DOHH2 (cell line): Measurements from ENCODE around the gene DIP2C.

ENCODE experiments used
- H3F3A ChIP-seq: fragments of 200-600 bp; sonication (generic), shearing (Covaris generic); 2 replicates; pipeline ENCODE4 v1.6.0; 2016; ENCODE audit warnings: antibody characterized with exemption, mild to moderate bottlenecking; ENCODE audit not compliant: control insufficient read depth, insufficient read depth
- H3K27ac ChIP-seq: fragments of 200-600 bp; sonication (generic); 2 replicates; pipeline ENCODE4 v1.5.1; 2014; ENCODE audit warnings: low read depth, mild to moderate bottlenecking, low read length, moderate library complexity
- H3K27me3 ChIP-seq: fragments of 200-600 bp; sonication (generic); 2 replicates; pipeline ENCODE4 v1.6.1; 2014; ENCODE audit warnings: mild to moderate bottlenecking, low read length, mixed read lengths; ENCODE audit not compliant: control insufficient read depth
- H3K36me3 ChIP-seq: fragments of 200-600 bp; sonication (generic); 2 replicates; pipeline ENCODE4 v1.6.1; 2014; ENCODE audit warnings: mild to moderate bottlenecking, low read length, moderate library complexity, mixed read lengths; ENCODE audit not compliant: control insufficient read depth
- H3K4me1 ChIP-seq: fragments of 200-600 bp; sonication (generic); 2 replicates; pipeline ENCODE4 v1.6.1; 2014; ENCODE audit warnings: mild to moderate bottlenecking, low read length, mixed read lengths; ENCODE audit not compliant: control insufficient read depth
- H3K4me2 ChIP-seq: fragments of 200-600 bp; sonication (generic); 2 replicates; pipeline ENCODE4 v1.6.0; 2014; ENCODE audit warnings: mild to moderate bottlenecking, low read length, moderate library complexity
- H3K4me3 ChIP-seq: fragments of 200-600 bp; sonication (generic); 2 replicates; pipeline ENCODE4 v1.5.1; 2014; ENCODE audit warnings: mild to moderate bottlenecking, low read length, mixed read lengths
- H3K79me2 ChIP-seq: fragments of 200-600 bp; sonication (generic); 2 replicates; pipeline ENCODE4 v1.6.1; 2014; ENCODE audit warnings: mild to moderate bottlenecking, low read length, mixed read lengths; ENCODE audit not compliant: control insufficient read depth
- H3K9me2 ChIP-seq: fragments of 200-600 bp; sonication (generic); replicated peaks from 2 replicates; pipeline ENCODE4 v1.6.1; 2014; ENCODE audit warnings: mild to moderate bottlenecking, low read length, mixed read lengths; ENCODE audit not compliant: control insufficient read depth
- H3K9me3 ChIP-seq: fragments of 200-600 bp; sonication (generic); 2 replicates; pipeline ENCODE4 v1.6.1; 2014; ENCODE audit warnings: antibody characterized with exemption, low read length, mixed read lengths; ENCODE audit not compliant: control insufficient read depth, insufficient read depth
- H4K20me1 ChIP-seq: fragments of 200-600 bp; sonication (generic); 2 replicates; pipeline ENCODE4 v1.6.0; 2014; ENCODE audit warnings: low read depth, mild to moderate bottlenecking, antibody characterized with exemption, low read length, moderate library complexity; ENCODE audit not compliant: control insufficient read depth, insufficient read depth
- CTCF ChIP-seq: fragments of 200-600 bp; sonication (generic); IDR thresholded peaks from one replicate; pipeline ENCODE4 v1.5.1; 2014; ENCODE audit warnings: antibody characterized with exemption, mild to moderate bottlenecking, low read depth, low read length; ENCODE audit not compliant: poor library complexity, severe bottlenecking
- EZH2phosphoT487 ChIP-seq: fragments of 200-600 bp; sonication (generic); IDR thresholded peaks from 2 replicates; pipeline ENCODE4 v1.6.1; 2017; ENCODE audit warnings: borderline replicate concordance, mild to moderate bottlenecking, antibody characterized with exemption, low read length, moderate library complexity, mixed read lengths

Gene DIP2C

DNA sequence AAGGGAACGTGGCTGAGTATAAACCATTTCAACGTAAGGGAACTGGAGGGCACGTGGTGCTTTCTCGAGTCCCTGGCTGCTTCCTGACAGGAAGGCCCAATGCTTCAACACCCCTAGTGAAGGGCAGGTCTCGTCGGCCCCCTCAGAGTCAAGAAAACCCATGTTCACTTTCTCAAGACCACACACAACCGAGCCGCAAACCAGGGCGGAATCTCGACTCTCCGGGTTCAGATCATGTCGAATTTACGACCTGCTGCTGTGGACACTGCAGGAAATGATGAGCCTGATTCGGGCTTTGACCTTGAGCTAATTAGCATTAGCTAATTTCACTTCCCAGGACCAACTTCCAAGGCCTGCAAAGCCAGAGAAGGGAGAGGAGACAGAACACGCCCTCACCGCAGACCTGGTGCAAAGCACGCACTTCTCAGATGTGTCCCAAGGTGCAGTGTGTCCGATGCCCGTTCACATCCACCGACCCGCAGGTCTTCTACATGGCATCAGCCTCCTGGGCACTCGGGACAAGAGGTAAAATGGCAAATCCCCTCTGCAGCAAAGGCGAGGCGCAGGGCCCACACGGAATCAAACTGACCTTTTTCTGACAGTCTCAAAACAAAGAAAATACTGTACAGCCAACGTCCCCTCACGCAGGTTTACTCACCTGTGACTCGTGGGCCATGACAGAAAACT is 94.7 kb downstream of the DIP2C start:
- Histone ChIP-seq H3K36me3 (no peaks in the 10 kb centered on the region), H3K79me2 (no peaks in the 10 kb centered on the region), H3K4me1 (peaks cover 4% of the 10 kb centered on the region; the same call in 1 of the 2 replicates), H3K9me3 (no peaks in the 10 kb centered on the region), H3F3A (no peaks in the 10 kb centered on the region), H3K4me3 (no peak overlapping the region), H3K27me3 (no peaks in the 10 kb centered on the region; the same call in 1 of the 2 replicates), H3K9me2 (no peaks in the 10 kb centered on the region), H3K4me2 (no peak overlapping the region), H3K27ac (no peak overlapping the region), H4K20me1 (no peaks in the 10 kb centered on the region)
- TF ChIP-seq EZH2phosphoT487 (no peak), CTCF (no peak)

DNA sequence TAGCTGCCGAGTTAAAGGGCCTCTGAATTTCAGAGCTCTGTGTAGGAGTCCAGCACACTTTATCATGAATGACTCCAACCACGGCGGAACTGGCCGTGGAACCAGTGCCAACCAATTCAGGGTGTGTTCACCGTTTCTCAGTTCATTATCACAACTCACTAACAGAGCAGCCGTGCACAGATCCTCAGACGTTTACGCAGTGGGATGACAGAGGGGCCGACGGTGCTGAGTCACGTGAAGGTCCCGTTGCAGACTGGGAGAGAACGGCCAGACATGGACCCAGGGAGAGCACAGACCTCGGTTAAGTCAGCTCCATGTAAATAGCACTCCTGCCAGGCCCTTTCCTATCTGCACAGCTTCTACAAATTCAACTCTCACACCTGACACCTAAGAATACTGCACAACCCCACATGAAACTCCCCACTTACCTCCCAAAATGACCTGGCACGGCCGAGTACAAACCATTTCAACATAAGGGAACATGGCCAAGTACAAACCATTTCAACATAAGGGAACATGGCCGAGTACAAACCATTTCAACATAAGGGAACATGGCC is 95.5 kb downstream of the DIP2C start:
- no peak for TF ChIP-seq EZH2phosphoT487
- no peak for TF ChIP-seq CTCF
- no peaks in the 10 kb centered on the region for H3K36me3 ChIP-seq
- no peaks in the 10 kb centered on the region for H4K20me1 ChIP-seq
- peaks cover 4% of the 10 kb centered on the region; the same call in 1 of the 2 replicates for H3K4me1 ChIP-seq
- no peaks in the 10 kb centered on the region; the same call in 1 of the 2 replicates for H3K27me3 ChIP-seq
- no peaks in the 10 kb centered on the region for H3F3A ChIP-seq
- H3K79me2 ChIP-seq: no peaks in the 10 kb centered on the region
- no peaks in the 10 kb centered on the region for H3K9me2 ChIP-seq
- no peaks in the 10 kb centered on the region for H3K9me3 ChIP-seq
- H3K4me2 ChIP-seq: no peak overlapping the region
- H3K4me3 ChIP-seq: no peak overlapping the region
- H3K27ac ChIP-seq: no peak overlapping the region

- Histone ChIP-seq H3F3A (no peaks in the 10 kb centered on the region), H3K4me3 (no peak overlapping the region), H4K20me1 (no peaks in the 10 kb centered on the region), H3K4me1 (peaks cover 2% of the 10 kb centered on the region; the same call in 1 of the 2 replicates), H3K4me2 (no peak overlapping the region), H3K27me3 (no peaks in the 10 kb centered on the region; the same call in 1 of the 2 replicates), H3K9me2 (no peaks in the 10 kb centered on the region), H3K9me3 (no peaks in the 10 kb centered on the region), H3K27ac (no peak overlapping the region), H3K79me2 (no peaks in the 10 kb centered on the region), H3K36me3 (no peaks in the 10 kb centered on the region)
- TF ChIP-seq EZH2phosphoT487 (no peak), CTCF (no peak)
Observed at GRCh38 chr10:593421-593820, 96.0 kb downstream of the DIP2C start.
